Measurements from ENCODE around the gene SNX32. TPM values are rescaled to one million over a fixed set of nuclear protein-coding genes. Genes with fewer than 3 reads are reported as not detected.

SNX32 gene
- total and polyA plus RNA-seq, 2 of the 13 experiments (the other 11 are each of a cell fraction or from before 2014, with no cell fraction given) = 0.09 to 0.34 TPM

DNA sequence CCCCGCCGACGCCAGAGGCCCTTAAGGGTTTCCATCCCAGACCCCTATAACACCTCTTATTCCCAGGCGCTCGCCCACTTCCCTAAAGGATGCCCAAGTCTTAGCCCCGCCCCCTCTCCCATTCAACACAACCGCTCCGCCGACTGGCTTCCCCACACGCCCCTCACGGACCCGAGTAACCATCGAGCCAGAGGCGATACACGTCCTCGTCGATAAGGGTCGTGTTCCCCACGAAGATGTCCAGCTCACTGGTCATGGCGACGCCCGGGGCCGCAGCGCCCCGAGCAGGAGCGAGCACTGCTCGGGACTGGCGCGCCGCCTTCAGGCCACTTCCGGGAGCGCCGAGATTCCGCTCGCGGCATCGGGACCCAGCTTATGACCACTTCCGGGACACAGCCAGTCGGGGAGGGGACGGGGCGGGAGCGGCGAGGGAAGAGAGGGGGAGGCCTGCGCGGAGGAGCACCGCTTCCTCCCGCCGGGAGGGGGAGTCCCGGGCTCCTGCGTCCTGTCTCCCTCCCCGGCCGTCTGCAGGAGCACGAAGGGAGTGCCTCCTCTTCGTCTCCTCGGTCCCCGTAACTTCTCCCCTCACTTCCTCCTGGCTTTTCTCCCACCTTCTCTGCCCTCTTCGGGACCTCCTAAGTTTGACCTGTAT, 54.5 kb downstream of the SNX32 start, which contains the start of gene FIBP (continued):
- TF ChIP-seq FUBP1 (CRISPR knock-in tag; IDR thresholded peaks at IDR 0.05; ENCODE audit: borderline replicate concordance) = no peak
- TF ChIP-seq EZH2 (conservative IDR thresholded peaks at IDR 0.05; ENCODE audit: low read depth, low read length) = no peak
- no peak; the same call in none of the 2 replicates for TF ChIP-seq ZC3H13 (CRISPR knock-in tag; IDR thresholded peaks at IDR 0.05)
- peak; percentile 86 for TF ChIP-seq PHF8 (CRISPR knock-in tag; IDR thresholded peaks at IDR 0.05)
- TF ChIP-seq, protein P1, sequence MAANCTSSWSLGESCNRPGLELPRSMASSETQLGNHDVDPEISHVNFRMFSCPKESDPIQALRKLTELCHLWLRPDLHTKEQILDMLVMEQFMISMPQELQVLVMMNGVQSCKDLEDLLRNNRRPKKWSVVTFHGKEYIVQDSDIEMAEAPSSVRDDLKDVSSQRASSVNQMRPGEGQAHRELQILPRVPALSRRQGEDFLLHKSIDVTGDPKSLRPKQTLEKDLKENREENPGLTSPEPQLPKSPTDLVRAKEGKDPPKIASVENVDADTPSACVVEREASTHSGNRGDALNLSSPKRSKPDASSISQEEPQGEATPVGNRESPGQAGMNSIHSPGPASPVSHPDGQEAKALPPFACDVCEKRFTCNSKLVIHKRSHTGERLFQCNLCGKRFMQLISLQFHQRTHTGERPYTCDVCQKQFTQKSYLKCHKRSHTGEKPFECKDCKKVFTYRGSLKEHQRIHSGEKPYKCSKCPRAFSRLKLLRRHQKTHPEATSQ (CRISPR knock-in tag; IDR thresholded peaks at IDR 0.05; ENCODE audit: borderline replicate concordance) = no peak
- no peak for TF ChIP-seq KLF16 (CRISPR knock-in tag; IDR thresholded peaks at IDR 0.05)
- TF ChIP-seq, protein P2, sequence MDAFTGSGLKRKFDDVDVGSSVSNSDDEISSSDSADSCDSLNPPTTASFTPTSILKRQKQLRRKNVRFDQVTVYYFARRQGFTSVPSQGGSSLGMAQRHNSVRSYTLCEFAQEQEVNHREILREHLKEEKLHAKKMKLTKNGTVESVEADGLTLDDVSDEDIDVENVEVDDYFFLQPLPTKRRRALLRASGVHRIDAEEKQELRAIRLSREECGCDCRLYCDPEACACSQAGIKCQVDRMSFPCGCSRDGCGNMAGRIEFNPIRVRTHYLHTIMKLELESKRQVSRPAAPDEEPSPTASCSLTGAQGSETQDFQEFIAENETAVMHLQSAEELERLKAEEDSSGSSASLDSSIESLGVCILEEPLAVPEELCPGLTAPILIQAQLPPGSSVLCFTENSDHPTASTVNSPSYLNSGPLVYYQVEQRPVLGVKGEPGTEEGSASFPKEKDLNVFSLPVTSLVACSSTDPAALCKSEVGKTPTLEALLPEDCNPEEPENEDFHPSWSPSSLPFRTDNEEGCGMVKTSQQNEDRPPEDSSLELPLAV (CRISPR knock-in tag; conservative IDR thresholded peaks at IDR 0.05; ENCODE audit: low read depth) = no peak
- 0 out of 2 replicates have a peak, but pooled peaks have one; percentile 24 for TF ChIP-seq ZNF614 (CRISPR knock-in tag; IDR thresholded peaks at IDR 0.05; ENCODE audit: borderline replicate concordance)
- TF ChIP-seq YEATS2 (CRISPR knock-in tag; IDR thresholded peaks at IDR 0.05; ENCODE audit: borderline replicate concordance) = peak; percentile 63; the same call in 1 of the 2 replicates
- TF ChIP-seq JUNB (CRISPR knock-in tag; IDR thresholded peaks at IDR 0.05; ENCODE audit: borderline replicate concordance) = no peak
- 0 out of 2 replicates have a peak, but pooled peaks have one; percentile 24 for TF ChIP-seq BATF2 (CRISPR knock-in tag; IDR thresholded peaks at IDR 0.05)
- TF ChIP-seq ZSCAN30 (CRISPR knock-in tag; IDR thresholded peaks at IDR 0.05) = no peak
- no peak; the same call in 1 of the 2 replicates for TF ChIP-seq ZNF850 (CRISPR knock-in tag; conservative IDR thresholded peaks at IDR 0.05)
- no peak for TF ChIP-seq ZNF230 (CRISPR knock-in tag; IDR thresholded peaks at IDR 0.05)
- peak; percentile 70; the same call in 1 of the 3 replicates for TF ChIP-seq MXI1 (IDR thresholded peaks at IDR 0.05; ENCODE audit: borderline replicate concordance, low read depth, low read length)
- 0 out of 2 replicates have a peak, but pooled peaks have one; percentile 49 for TF ChIP-seq SRY (CRISPR knock-in tag; IDR thresholded peaks at IDR 0.05)
- no peak for TF ChIP-seq ZNF496 (CRISPR knock-in tag; IDR thresholded peaks at IDR 0.05; ENCODE audit: insufficient replicate concordance)
- TF ChIP-seq ZFP90 (CRISPR knock-in tag; IDR thresholded peaks at IDR 0.05; ENCODE audit: borderline replicate concordance) = no peak
- TF ChIP-seq, protein P3, sequence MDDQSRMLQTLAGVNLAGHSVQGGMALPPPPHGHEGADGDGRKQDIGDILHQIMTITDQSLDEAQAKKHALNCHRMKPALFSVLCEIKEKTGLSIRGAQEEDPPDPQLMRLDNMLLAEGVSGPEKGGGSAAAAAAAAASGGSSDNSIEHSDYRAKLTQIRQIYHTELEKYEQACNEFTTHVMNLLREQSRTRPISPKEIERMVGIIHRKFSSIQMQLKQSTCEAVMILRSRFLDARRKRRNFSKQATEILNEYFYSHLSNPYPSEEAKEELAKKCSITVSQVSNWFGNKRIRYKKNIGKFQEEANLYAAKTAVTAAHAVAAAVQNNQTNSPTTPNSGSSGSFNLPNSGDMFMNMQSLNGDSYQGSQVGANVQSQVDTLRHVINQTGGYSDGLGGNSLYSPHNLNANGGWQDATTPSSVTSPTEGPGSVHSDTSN (CRISPR knock-in tag; IDR thresholded peaks at IDR 0.05; ENCODE audit: borderline replicate concordance) = 0 out of 2 replicates have a peak, but pooled peaks have one; percentile 25
- TF ChIP-seq ZFP1 (CRISPR knock-in tag; IDR thresholded peaks at IDR 0.05) = 0 out of 2 replicates have a peak, but pooled peaks have one; percentile 37
- TF ChIP-seq ZNF7 (CRISPR knock-in tag; IDR thresholded peaks at IDR 0.05) = no peak
- no peak for TF ChIP-seq SATB2 (CRISPR knock-in tag; IDR thresholded peaks at IDR 0.05)
- peak; percentile 69 for TF ChIP-seq REPIN1 (CRISPR knock-in tag; IDR thresholded peaks at IDR 0.05; ENCODE audit: borderline replicate concordance, low read depth)
